Muscle layer of duodenum (tissue), 2 donors: ENCODE results near the gene STPG1.

Experiments used
- H3K27ac ChIP-seq: one replicate; pipeline ENCODE4 v1.7.0; 2013; ENCODE audit warnings: mild to moderate bottlenecking, low read length
- H3K27me3 ChIP-seq: one replicate; pipeline ENCODE4 v1.7.0; 2013; ENCODE audit warnings: low read depth, mild to moderate bottlenecking, control low read depth, low read length
- H3K36me3 ChIP-seq, 2 donors: one replicate each; pipeline ENCODE4 v1.7.0; 2013; ENCODE audit warnings: low read length in 2 of 2, control low read depth in 1 of 2, mild to moderate bottlenecking in 1 of 2; ENCODE audit not compliant: insufficient read depth in 2 of 2, control insufficient read depth in 1 of 2
- H3K4me1 ChIP-seq, 2 donors: one replicate each; pipeline ENCODE4 v1.7.0; 2013; ENCODE audit warnings: low read length in 2 of 2, mild to moderate bottlenecking in 2 of 2, control low read depth in 1 of 2, moderate library complexity in 1 of 2; ENCODE audit not compliant: insufficient read depth in 2 of 2, control insufficient read depth in 1 of 2
- H3K4me3 ChIP-seq, 2 donors: one replicate each; pipeline ENCODE4 v1.7.0; 2013; ENCODE audit warnings: low read length in 2 of 2, low read depth in 1 of 2, mild to moderate bottlenecking in 1 of 2
- H3K9me3 ChIP-seq, 2 donors: one replicate each; pipeline ENCODE4 v1.7.0; 2013; ENCODE audit warnings: low read length in 2 of 2, control low read depth in 1 of 2, mild to moderate bottlenecking in 1 of 2; ENCODE audit not compliant: control insufficient read depth in 1 of 2
- donor health status: healthy.

STPG1 gene

DNA sequence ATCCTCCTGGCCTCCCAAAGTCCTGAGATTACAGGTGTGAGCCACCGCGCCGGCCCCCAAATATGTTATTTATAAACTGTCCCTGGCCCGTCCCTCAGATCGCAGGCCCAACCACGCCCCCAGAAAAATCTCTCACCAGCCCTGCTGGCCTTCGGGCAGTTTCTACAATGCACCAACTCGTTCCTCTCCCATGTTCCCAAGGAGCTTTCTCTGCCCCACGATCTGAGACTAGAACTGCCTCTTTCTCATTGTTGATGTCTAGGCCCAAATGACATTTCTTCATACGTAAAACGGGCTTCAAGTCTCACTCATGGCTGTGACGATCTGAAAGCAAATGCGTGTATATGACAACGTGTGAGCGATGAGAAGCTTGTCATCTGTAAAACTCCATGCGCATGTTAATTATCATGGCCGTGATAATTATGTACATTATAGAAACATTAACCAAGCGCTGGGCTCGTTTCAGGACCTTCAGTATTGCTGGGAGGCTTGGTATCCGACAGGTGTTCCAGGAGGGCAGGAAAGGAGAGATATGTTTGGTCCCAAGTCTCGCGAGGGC is 1.3 kb upstream of the STPG1 start:
- peaks cover 0 to 4% of the 10 kb centered on the region in 2 donors for H3K36me3 ChIP-seq
- peaks cover 5 to 15% of the 10 kb centered on the region in 2 donors for H3K4me1 ChIP-seq
- H3K27ac ChIP-seq, result peak overlapping the region; percentile 25
- H3K4me3 ChIP-seq, result peak overlapping the region; percentile 87 to 95
- H3K9me3 ChIP-seq, result no peaks in the 10 kb centered on the region
- no peaks in the 10 kb centered on the region for H3K27me3 ChIP-seq

DNA sequence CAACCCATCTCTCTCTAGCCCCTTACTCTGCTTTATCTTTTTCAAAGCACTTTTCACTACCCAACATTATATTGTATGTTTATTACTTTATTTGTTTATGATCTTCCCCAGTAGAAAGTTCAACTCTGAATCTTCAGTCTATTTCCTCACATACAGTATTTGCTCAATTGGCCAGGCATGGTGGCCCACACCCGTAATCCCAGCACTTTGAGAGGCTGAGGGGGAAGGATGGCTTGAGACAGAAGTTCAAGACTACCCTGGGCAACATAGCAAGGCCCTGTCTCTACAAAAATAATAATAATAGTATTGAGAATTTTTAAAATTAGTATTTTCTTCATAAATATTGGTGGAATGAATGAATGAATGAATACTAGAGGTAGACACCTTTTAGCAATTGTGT is 1.2 kb downstream of the STPG1 start:
- H3K4me3 ChIP-seq, result no peak overlapping the region
- no peaks in the 10 kb centered on the region for H3K9me3 ChIP-seq
- no peaks in the 10 kb centered on the region for H3K27me3 ChIP-seq
- H3K27ac ChIP-seq, result no peak overlapping the region
- H3K36me3 ChIP-seq, result peaks cover 0 to 4% of the 10 kb centered on the region in 2 donors
- peaks cover 2 to 15% of the 10 kb centered on the region in 2 donors for H3K4me1 ChIP-seq

DNA sequence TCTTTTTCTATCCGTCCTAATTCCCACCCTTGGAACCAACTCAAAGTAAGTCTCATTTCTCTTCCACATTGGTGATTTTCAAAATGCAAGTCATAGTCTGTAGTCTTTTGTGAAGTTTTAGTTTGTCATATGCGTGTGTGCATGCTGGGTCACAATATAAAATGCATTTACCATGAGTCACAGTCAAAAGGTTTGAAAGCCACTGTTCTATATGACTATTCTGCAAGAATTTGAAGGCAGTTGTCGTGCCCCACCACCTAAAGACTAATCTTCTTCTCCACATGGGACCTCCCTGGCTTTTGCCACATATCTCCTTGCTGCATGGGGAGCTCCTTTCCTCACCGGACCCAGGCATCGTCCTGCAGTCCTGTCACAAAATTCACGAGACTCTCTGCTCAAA is 1.6 kb downstream of the STPG1 start:
- Histone ChIP-seq H3K36me3 (peaks cover 0 to 4% of the 10 kb centered on the region in 2 donors), H3K27ac (no peak overlapping the region), H3K9me3 (no peaks in the 10 kb centered on the region), H3K27me3 (no peaks in the 10 kb centered on the region), H3K4me1 (peaks cover 0 to 12% of the 10 kb centered on the region in 2 donors), H3K4me3 (no peak overlapping the region)

DNA sequence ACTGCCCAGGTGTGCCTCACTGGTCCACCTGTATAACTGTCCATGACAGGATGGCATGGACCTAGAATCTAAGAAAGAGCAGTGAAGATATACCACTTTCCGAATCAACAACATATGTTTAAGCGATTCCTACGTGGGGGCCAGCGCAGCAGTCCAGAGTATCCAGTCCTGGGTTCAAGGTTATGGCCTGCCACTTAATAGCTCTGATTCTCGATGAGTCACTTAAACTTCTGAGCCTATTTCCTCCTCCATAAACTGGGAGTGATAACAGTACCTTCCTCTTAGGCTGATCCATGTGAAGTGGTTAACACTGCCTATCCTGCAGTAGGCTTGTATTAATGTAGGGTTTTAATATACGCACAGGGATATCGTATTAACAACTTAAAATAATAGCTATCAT is 2.8 kb downstream of the STPG1 start:
- Histone ChIP-seq H3K36me3 (no peaks in the 10 kb centered on the region), H3K9me3 (no peaks in the 10 kb centered on the region), H3K4me3 (no peak overlapping the region), H3K27ac (no peak overlapping the region), H3K27me3 (no peaks in the 10 kb centered on the region), H3K4me1 (peaks cover 0 to 4% of the 10 kb centered on the region in 2 donors)

DNA sequence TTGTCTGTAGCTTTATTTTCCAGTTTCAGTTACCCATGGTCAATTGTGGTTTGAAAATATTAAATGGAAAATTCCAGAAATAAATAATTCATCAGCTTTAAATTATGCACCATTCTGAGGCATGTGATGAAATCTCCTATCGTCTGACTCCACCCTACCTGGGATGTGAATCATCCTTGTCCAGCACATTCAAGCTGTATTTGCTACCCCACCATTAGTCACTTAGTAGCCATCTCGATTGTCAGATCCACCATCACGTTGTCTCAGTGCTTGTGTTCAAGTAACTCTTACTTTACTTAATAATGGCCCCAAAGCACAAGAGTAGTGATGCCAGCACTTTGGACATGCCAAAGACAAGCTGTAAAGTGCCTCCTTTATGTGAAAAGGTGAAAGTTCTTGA is 4.0 kb downstream of the STPG1 start:
- Histone ChIP-seq H3K9me3 (no peaks in the 10 kb centered on the region), H3K36me3 (no peaks in the 10 kb centered on the region), H3K27me3 (no peaks in the 10 kb centered on the region), H3K4me1 (peaks cover 0 to 4% of the 10 kb centered on the region in 2 donors), H3K27ac (no peak overlapping the region), H3K4me3 (no peak overlapping the region)

DNA sequence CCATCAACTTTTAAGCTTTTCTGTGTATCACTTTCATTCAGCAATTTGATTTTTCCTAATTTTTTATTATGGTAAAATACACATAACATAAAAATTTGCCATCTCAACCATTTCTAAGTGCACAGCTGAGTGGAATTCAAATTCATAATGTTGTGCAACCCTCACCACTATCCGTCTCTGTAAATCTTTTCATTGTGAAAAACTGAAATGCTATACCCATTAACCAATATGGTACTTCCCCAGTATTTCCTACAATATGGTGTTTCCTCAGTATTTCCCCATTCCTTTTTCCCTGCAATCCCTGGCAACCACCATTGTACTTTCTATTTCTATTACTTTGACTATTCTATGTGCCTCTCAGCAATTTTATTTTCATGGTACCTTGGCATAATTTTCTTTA is 6.8 kb downstream of the STPG1 start:
- H3K9me3 ChIP-seq, result no peaks in the 10 kb centered on the region
- H3K36me3 ChIP-seq, result no peaks in the 10 kb centered on the region
- no peaks in the 10 kb centered on the region for H3K27me3 ChIP-seq
- no peaks in the 10 kb centered on the region for H3K4me1 ChIP-seq
- no peak overlapping the region for H3K27ac ChIP-seq
- no peak overlapping the region for H3K4me3 ChIP-seq

DNA sequence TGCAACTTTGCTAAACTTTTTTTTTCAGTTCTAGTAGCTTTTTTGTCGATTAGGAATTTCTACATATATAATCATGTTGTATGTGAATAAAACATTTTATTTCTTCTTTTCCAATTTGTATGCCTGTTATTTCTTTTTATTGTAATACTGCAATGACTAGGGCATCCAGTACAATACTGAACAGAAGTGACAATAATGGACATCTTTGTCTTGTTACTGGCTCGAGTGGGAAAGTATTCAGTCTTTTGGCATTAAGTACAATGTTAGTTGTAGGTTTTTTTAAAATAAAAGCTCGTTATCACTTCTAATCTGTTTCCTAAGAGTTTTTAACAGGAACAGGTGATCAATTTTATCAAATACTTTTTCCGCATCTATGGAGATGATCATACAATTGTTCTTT is 9.8 kb downstream of the STPG1 start:
- no peaks in the 10 kb centered on the region for H3K36me3 ChIP-seq
- no peaks in the 10 kb centered on the region for H3K4me1 ChIP-seq
- H3K4me3 ChIP-seq, result no peak overlapping the region
- no peaks in the 10 kb centered on the region for H3K9me3 ChIP-seq
- no peaks in the 10 kb centered on the region for H3K27me3 ChIP-seq
- H3K27ac ChIP-seq, result no peak overlapping the region

DNA sequence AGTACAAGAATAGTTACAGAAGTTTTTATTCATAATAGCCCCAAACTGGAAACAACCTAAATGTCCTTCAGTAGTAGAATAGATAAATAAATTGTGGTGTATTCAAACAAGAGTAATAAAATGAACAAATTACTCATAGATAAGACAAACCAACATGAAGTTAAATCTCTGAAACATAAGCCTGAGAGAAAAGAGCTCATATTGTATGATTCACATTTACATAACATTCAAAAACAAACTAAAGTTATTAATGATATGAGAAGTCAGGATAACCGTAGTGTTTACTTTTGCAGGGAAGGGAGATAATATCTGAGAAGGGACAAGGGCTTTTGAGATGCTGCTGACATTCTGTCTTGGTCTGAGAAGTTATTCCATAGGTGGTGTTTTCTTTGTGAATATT is 13.5 kb downstream of the STPG1 start:
- no peaks in the 10 kb centered on the region for H3K9me3 ChIP-seq
- H3K27me3 ChIP-seq, result no peaks in the 10 kb centered on the region
- no peak overlapping the region for H3K27ac ChIP-seq
- H3K4me1 ChIP-seq, result no peaks in the 10 kb centered on the region
- H3K4me3 ChIP-seq, result no peak overlapping the region
- no peaks in the 10 kb centered on the region for H3K36me3 ChIP-seq

DNA sequence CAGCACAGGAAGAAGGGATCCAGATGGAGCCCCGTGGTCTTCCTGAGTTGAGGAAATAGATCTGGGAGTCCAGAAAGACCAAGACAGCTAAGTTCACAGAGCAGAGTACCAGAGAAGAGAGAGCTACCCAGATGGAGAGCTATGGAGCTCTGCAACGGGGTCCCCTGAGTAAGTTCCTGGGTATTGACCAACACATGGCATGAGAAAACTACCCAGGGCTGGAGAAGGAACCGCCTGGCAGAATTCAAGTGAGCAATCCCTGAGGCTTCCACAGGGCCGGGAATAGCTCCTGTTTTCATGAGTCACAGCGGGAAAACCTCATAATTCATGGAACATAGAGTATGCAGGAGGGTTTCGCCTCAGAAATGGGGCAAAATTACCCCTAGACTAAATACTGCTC is 19.7 kb downstream of the STPG1 start:
- no peaks in the 10 kb centered on the region for H3K27me3 ChIP-seq
- H3K4me1 ChIP-seq, result peaks cover 0 to 4% of the 10 kb centered on the region in 2 donors
- H3K9me3 ChIP-seq, result no peaks in the 10 kb centered on the region
- H3K4me3 ChIP-seq, result no peak overlapping the region
- H3K36me3 ChIP-seq, result peaks cover 0 to 3% of the 10 kb centered on the region in 2 donors
- H3K27ac ChIP-seq, result no peak overlapping the region

DNA sequence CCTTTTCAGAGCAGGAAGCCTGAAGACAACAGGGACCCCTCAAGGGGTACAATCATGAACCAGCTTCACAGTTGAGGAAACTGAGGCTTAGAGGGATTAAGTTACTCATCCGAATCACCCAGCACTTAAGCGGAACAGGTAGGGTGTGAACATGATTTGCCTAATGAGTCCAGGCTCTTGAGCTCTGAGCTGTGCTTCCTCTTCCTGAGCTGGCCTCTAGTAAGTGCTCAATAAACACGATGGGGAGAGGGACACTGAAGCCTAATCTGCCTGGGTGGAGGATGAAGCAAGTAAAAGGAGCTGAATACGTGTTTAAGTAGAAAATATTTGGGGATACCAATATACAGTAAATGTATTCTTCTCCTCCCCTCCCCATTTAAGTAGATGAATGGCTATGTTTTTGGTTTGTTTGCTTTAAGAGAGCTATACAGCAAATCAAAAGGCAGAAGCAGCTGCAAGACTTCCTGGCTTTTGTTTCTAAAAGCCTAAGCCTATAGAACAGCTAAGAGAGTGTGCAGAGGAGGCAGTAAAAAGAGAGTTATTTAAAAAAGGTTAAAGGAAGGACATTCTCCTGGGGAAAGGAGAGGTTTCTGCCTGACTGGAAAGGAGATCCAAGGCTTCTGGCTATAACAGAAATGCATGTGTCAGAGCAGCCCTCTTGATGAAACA is 20.5 kb downstream of the STPG1 start:
- Histone ChIP-seq H3K27me3 (no peaks in the 10 kb centered on the region), H3K27ac (no peak overlapping the region), H3K4me3 (no peak overlapping the region), H3K9me3 (no peaks in the 10 kb centered on the region), H3K36me3 (peaks cover 0 to 3% of the 10 kb centered on the region in 2 donors), H3K4me1 (peaks cover 0 to 4% of the 10 kb centered on the region in 2 donors)

DNA sequence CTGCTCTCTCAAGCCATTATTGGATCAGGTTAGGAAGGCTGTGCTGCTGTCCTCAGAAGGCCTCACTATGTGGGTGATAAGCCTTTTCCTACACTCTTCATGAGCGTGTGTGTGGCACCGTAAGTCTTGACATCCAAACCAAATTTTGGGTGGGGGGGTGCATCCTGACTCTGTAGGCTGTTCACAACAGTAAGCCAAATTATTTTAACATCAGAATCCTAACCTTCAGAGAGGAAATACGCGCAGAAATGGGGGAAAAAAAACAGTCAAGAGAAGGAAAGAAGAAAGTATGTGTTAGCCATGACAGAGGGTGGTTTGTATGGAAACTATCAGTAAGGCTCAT is 21.0 kb downstream of the STPG1 start:
- Histone ChIP-seq H3K4me3 (no peak overlapping the region), H3K36me3 (peaks cover 0 to 3% of the 10 kb centered on the region in 2 donors), H3K27ac (peak overlapping the region; percentile 86), H3K27me3 (no peaks in the 10 kb centered on the region), H3K4me1 (peaks cover 0 to 4% of the 10 kb centered on the region in 2 donors), H3K9me3 (no peaks in the 10 kb centered on the region)
